Smooth muscle cell (in vitro differentiated cells): ENCODE data around the gene KIRREL3. TPM values are rescaled to one million over a fixed set of nuclear protein-coding genes. Genes with fewer than 3 reads are reported as not detected.

Source experiments
- DNase-seq: peaks from one replicate; lab custom pipeline; 2025; ENCODE audit not compliant: unreplicated experiment; lab: John Stamatoyannopoulos, UW
- H2AFZ ChIP-seq: fragments of 200-600 bp; sonication (generic); 2 replicates; pipeline ENCODE4 v1.6.0; 2016; ENCODE audit warnings: antibody characterized with exemption, low read depth, mild to moderate bottlenecking
- H3F3A ChIP-seq: fragments of 200-600 bp; sonication (generic); 2 replicates; pipeline ENCODE4 v1.6.0; 2017; ENCODE audit warnings: antibody characterized with exemption, low read depth
- H3K27ac ChIP-seq: fragments of 200-600 bp; sonication (generic); 2 replicates; pipeline ENCODE4 v1.5.1; 2016; ENCODE audit warnings: low read depth, mild to moderate bottlenecking
- H3K27me3 ChIP-seq: fragments of 200-600 bp; sonication (generic); 2 replicates; pipeline ENCODE4 v1.6.1; 2016; ENCODE audit warnings: low read depth, mild to moderate bottlenecking
- H3K36me3 ChIP-seq: fragments of 200-600 bp; sonication (generic); 2 replicates; pipeline ENCODE4 v1.5.1; 2016; ENCODE audit warnings: low read depth
- H3K4me1 ChIP-seq: fragments of 200-600 bp; sonication (generic); 2 replicates; pipeline ENCODE4 v1.5.1; 2016; ENCODE audit warnings: low read depth
- H3K4me2 ChIP-seq: fragments of 200-600 bp; sonication (generic); 2 replicates; pipeline ENCODE4 v1.6.0; 2016; ENCODE audit warnings: mild to moderate bottlenecking
- H3K4me3 ChIP-seq: fragments of 200-600 bp; sonication (generic); 2 replicates; pipeline ENCODE4 v1.5.1; 2016; ENCODE audit warnings: mild to moderate bottlenecking
- H3K79me2 ChIP-seq: fragments of 200-600 bp; sonication (generic); 2 replicates; pipeline ENCODE4 v1.6.0; 2016; ENCODE audit warnings: low read depth, mild to moderate bottlenecking
- H3K9ac ChIP-seq: fragments of 200-600 bp; sonication (generic); 2 replicates; pipeline ENCODE4 v1.6.0; 2016; ENCODE audit warnings: low read depth
- H3K9me3 ChIP-seq: fragments of 200-600 bp; sonication (generic); replicated peaks from 2 replicates; pipeline ENCODE4 v1.5.1; 2016; ENCODE audit warnings: low read depth
- H4K20me1 ChIP-seq: fragments of 200-600 bp; sonication (generic); 2 replicates; pipeline ENCODE4 v1.6.0; 2016; ENCODE audit warnings: low read depth
- CTCF ChIP-seq: fragments of 200-600 bp; sonication (generic); IDR thresholded peaks from 2 replicates; pipeline ENCODE4 v1.5.1; 2017; ENCODE audit warnings: borderline replicate concordance, mild to moderate bottlenecking, antibody characterized with exemption; ENCODE audit not compliant: insufficient read depth, poor library complexity, severe bottlenecking
- WGBS: methylation state at CpG from one replicate; pipeline ENCODE4 v1.1.7; 2016; ENCODE audit warnings: low lambda C conversion rate; 5-methylcytosine and 5-hydroxymethylcytosine counted together
- polyA plus RNA-seq: library from polyadenylated mRNA; unstranded; fragments of >200 nt; fragmentation: Nextera tagmentation; extraction: Ambion mirVana; gene quantifications from 2 replicates; pipeline ENCODE4 v1.2.1, GENCODE V29; 2016
- total RNA-seq: library from RNA; depleted of rRNA; stranded (reverse); fragments of >200 nt; gene quantifications from 2 replicates; pipeline ENCODE4 v1.2.3, GENCODE V29; 2014

Gene KIRREL3
- total and polyA plus RNA-seq, 2 experiments from 2014 or later = 1.2 TPM; not detected in 1

- Histone ChIP-seq H3K4me3 (no peak overlapping the region), H3K36me3 (no peaks in the 10 kb centered on the region), H4K20me1 (no peaks in the 10 kb centered on the region), H3K27ac (no peak overlapping the region), H2AFZ (no peak overlapping the region), H3K9ac (no peak overlapping the region), H3F3A (no peaks in the 10 kb centered on the region), H3K27me3 (peaks cover 29% of the 10 kb centered on the region), H3K4me2 (no peak overlapping the region), H3K79me2 (no peaks in the 10 kb centered on the region), H3K9me3 (no peaks in the 10 kb centered on the region), H3K4me1 (no peaks in the 10 kb centered on the region)
- no peak for TF ChIP-seq CTCF
- 72% methylated on average over 7 of the region's 7 CpGs for WGBS
- no peak for DNase-seq
These were observed 176.4 kb downstream of the KIRREL3 start for GRCh38 chr11:126824035-126824607.

- DNase-seq = no peak
- Histone ChIP-seq H4K20me1 (no peaks in the 10 kb centered on the region), H3K36me3 (no peaks in the 10 kb centered on the region), H3K4me2 (no peak overlapping the region), H3F3A (no peaks in the 10 kb centered on the region), H3K27ac (no peak overlapping the region), H3K9me3 (no peaks in the 10 kb centered on the region), H3K27me3 (peaks cover 22% of the 10 kb centered on the region), H3K4me1 (no peaks in the 10 kb centered on the region), H3K4me3 (no peak overlapping the region), H3K9ac (no peak overlapping the region), H2AFZ (no peak overlapping the region), H3K79me2 (no peaks in the 10 kb centered on the region)
- no peak for TF ChIP-seq CTCF
These were observed 177.3 kb downstream of the KIRREL3 start for GRCh38 chr11:126823274-126823673.

GRCh38 chr11:126821827-126822226 is 178.7 kb downstream of the KIRREL3 start:
- WGBS = 91% methylated on average over 1 of the region's 1 CpG
- Histone ChIP-seq H3K79me2 (no peaks in the 10 kb centered on the region), H3K4me2 (no peak overlapping the region), H3K36me3 (no peaks in the 10 kb centered on the region), H4K20me1 (no peaks in the 10 kb centered on the region), H3K27me3 (peaks cover 22% of the 10 kb centered on the region), H3K9me3 (no peaks in the 10 kb centered on the region), H3K4me3 (no peak overlapping the region), H3K9ac (no peak overlapping the region), H2AFZ (no peak overlapping the region), H3K4me1 (peaks cover 4% of the 10 kb centered on the region), H3K27ac (no peak overlapping the region), H3F3A (no peaks in the 10 kb centered on the region)
- DNase-seq = no peak
- no peak for TF ChIP-seq CTCF

DNA sequence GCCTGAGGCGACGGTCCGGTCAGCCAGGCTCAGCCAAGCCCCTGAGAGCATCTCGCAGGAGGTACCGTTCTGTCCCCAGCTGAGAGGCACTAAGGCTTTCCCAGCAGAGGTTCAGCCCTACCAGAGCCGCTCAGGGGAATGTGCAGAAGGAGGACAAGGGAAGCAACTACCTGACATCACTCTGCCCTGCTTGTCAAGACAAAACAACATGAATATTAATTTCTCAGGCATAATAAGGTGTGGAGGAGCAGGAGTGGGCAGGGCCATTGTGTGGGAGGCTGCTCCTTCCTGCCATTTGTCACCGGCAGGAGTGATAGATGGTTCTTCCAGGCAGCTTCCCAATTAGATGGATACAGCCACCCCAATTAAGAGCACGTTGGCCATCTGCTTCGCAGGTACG is 181.4 kb downstream of the KIRREL3 start:
- WGBS = 87% methylated on average over 10 of the region's 10 CpGs
- Histone ChIP-seq H3K4me3 (no peak overlapping the region), H3K79me2 (no peaks in the 10 kb centered on the region), H4K20me1 (no peaks in the 10 kb centered on the region), H3K36me3 (no peaks in the 10 kb centered on the region), H2AFZ (no peak overlapping the region), H3K9ac (no peak overlapping the region), H3K27ac (no peak overlapping the region), H3K9me3 (no peaks in the 10 kb centered on the region), H3K4me1 (peaks cover 13% of the 10 kb centered on the region), H3K4me2 (no peak overlapping the region), H3F3A (no peaks in the 10 kb centered on the region), H3K27me3 (peaks cover 3% of the 10 kb centered on the region)
- no peak for TF ChIP-seq CTCF
- DNase-seq = no peak
